ENCODE data around the gene EXOC6B.

DNA sequence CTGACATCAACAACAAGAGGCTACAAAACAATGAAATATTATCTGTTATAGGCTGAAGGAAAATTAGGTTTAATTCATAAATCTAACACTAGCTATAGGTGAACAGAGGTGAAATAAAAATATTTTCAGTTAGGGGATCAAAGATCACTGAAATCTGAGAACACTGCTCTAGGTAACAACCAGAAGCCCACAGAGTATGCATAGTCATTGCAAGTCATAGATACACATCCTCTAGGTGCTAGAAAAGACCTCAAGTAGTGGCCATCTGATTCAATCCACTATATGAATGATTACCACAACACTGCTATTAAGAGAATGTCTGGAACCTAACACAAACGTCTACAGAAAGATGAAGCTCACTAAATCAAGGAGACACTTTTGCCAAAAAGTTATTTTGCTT, 413.6 kb downstream of the EXOC6B start:
- TF ChIP-seq, protein P1, sequence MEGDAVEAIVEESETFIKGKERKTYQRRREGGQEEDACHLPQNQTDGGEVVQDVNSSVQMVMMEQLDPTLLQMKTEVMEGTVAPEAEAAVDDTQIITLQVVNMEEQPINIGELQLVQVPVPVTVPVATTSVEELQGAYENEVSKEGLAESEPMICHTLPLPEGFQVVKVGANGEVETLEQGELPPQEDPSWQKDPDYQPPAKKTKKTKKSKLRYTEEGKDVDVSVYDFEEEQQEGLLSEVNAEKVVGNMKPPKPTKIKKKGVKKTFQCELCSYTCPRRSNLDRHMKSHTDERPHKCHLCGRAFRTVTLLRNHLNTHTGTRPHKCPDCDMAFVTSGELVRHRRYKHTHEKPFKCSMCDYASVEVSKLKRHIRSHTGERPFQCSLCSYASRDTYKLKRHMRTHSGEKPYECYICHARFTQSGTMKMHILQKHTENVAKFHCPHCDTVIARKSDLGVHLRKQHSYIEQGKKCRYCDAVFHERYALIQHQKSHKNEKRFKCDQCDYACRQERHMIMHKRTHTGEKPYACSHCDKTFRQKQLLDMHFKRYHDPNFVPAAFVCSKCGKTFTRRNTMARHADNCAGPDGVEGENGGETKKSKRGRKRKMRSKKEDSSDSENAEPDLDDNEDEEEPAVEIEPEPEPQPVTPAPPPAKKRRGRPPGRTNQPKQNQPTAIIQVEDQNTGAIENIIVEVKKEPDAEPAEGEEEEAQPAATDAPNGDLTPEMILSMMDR (IDR thresholded peaks at IDR 0.05): no peak
- no peak for TF ChIP-seq ZFX (IDR thresholded peaks at IDR 0.05; ENCODE audit: borderline replicate concordance)
